ENCODE data around the gene NFKBIB. TPM values are rescaled to one million over a fixed set of nuclear protein-coding genes. Genes with fewer than 3 reads are reported as not detected.

The NFKBIB gene
- total and polyA plus RNA-seq, 2 of the 8 experiments (the other 6 are each of a cell fraction or from before 2014, with no cell fraction given): 37.3 to 44.1 TPM

DNA sequence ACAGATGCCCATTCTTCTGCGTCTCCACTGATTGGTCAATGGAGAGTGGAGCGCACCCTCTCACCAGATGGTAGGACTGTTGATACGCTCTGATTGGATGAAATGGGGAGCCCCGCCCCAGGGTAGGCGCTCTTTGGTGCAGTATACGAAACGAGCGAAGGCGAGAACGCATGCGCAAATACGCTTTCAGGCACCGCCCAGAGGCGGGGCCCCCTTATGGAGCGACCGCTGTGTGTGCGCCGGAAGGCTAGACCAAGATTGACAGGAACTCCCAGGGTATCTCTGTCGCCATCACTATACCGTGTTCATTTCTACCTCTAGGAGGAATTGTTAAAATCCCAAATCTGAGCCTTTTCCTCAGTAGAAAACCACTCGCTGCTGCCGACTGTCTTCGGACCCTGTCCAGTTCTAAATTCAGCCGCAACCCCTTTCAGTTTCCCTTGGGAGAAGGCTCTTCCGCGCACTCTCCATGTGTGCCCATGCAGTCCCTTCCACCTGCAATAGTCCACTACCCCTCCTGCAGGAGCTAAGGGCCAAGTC lies 49.3 kb upstream of the NFKBIB start (continued):
- TF ChIP-seq EZH2 (IDR thresholded peaks at IDR 0.05; ENCODE audit: low read depth, low read length, severe bottlenecking) (no peak), KDM5A (IDR thresholded peaks at IDR 0.05; ENCODE audit: low read length) (peak; percentile 20; the same call in 1 of the 2 replicates), HDAC6 (IDR thresholded peaks at IDR 0.05; ENCODE audit: low read depth, low read length) (no peak), CHD1 (IDR thresholded peaks at IDR 0.05; ENCODE audit: low read depth, low read length) (no peak), NANOG (IDR thresholded peaks at IDR 0.05; ENCODE audit: insufficient read depth, low read depth, low read length, poor library complexity, severe bottlenecking) (no peak), SIX5 (IDR thresholded peaks at IDR 0.05; ENCODE audit: low read depth, low read length) (no peak), BACH1 (IDR thresholded peaks at IDR 0.05; ENCODE audit: low read length) (no peak), CREB1 (IDR thresholded peaks at IDR 0.05) (peak; percentile 60; the same call in 1 of the 2 replicates), SAP30 (IDR thresholded peaks at IDR 0.05; ENCODE audit: insufficient read depth, insufficient replicate concordance, low read length) (peak; percentile 77), POLR2A (IDR thresholded peaks at IDR 0.05; ENCODE audit: control extremely low read depth in 1 of 2, low read depth in 2 of 2, low read length in 2 of 2) (peak in 1 of 2 experiments; percentile 63; a peak in 2 of 3 replicates), RBBP5 (IDR thresholded peaks at IDR 0.05; ENCODE audit: borderline replicate concordance, low read depth, low read length) (peak; percentile 42; the same call in 1 of the 2 replicates), RAD21 (IDR thresholded peaks at IDR 0.05 in 1 of 2, conservative IDR thresholded peaks at IDR 0.05 in 1 of 2; ENCODE audit: low read depth in 2 of 2, low read length in 2 of 2) (no peak), POU5F1 (IDR thresholded peaks at IDR 0.05; ENCODE audit: low read depth, low read length) (no peak), CHD2 (IDR thresholded peaks at IDR 0.05; ENCODE audit: low read length) (no peak; the same call in 1 of the 2 replicates), RFX5 (IDR thresholded peaks at IDR 0.05; ENCODE audit: borderline replicate concordance, low read depth, low read length) (0 out of 2 replicates have a peak, but pooled peaks have one; percentile 45), SUZ12 (IDR thresholded peaks at IDR 0.05; ENCODE audit: low read length) (no peak), JUND (IDR thresholded peaks at IDR 0.05; ENCODE audit: low read length) (no peak), SP1 (IDR thresholded peaks at IDR 0.05; ENCODE audit: low read depth, low read length) (peak; percentile 93; the same call in 1 of the 2 replicates), BRCA1 (IDR thresholded peaks at IDR 0.05; ENCODE audit: low read depth, low read length) (0 out of 2 replicates have a peak, but pooled peaks have one; percentile 10), CBX8 (IDR thresholded peaks at IDR 0.05; ENCODE audit: borderline replicate concordance, low read depth, low read length) (no peak), ASH2L (IDR thresholded peaks at IDR 0.05; ENCODE audit: low read length) (peak; percentile 3), EP300 (IDR thresholded peaks at IDR 0.05; ENCODE audit: borderline replicate concordance in 1 of 2, low read depth in 2 of 2, low read length in 2 of 2) (no peak), TAF1 (IDR thresholded peaks at IDR 0.05; ENCODE audit: low read depth, low read length) (no peak), BCL11A (IDR thresholded peaks at IDR 0.05; ENCODE audit: low read depth in 2 of 2, low read length in 2 of 2) (no peak), SP4 (IDR thresholded peaks at IDR 0.05; ENCODE audit: low read length) (no peak)
- TF ChIP-seq, protein P1, sequence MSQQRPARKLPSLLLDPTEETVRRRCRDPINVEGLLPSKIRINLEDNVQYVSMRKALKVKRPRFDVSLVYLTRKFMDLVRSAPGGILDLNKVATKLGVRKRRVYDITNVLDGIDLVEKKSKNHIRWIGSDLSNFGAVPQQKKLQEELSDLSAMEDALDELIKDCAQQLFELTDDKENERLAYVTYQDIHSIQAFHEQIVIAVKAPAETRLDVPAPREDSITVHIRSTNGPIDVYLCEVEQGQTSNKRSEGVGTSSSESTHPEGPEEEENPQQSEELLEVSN (IDR thresholded peaks at IDR 0.05): no peak

Measured in H1 (cell line).